ENCODE measurements around the gene SMARCD3. TPM values are rescaled to one million over a fixed set of nuclear protein-coding genes. Genes with fewer than 3 reads are reported as not detected.

The SMARCD3 gene
- total and polyA plus RNA-seq, 4 donors, result 1.8 to 5.6 (median 2.1) TPM

DNA sequence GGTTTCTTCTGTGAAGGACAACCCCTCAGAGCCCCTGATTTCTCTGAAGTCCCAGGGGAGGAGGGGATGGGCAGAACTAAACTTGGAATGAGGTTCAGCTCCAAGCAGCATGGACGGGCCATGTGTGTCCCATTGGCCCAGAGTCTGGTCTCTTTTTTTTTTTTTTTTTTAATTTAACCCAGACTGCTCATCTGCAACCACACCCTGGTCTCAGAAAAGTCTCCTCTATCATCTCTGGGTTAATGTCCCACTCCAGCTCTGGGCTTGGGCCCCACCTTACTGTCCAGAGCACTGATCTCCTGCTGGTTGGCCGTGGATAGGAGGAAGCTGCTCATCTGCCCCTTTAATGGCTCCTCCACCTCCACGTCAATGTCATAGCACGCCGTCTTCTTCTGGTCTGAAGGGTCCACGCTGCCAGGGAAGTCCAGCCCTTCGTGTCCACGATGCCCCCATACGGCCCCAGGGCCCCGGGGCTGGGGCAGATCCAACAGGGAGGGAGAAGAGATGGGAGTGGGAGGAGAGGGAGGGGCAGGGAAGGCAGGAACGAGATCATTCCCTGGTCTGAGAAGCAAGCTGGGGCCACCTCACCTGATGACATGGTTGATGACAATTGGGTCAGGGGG lies 8.5 kb downstream of the SMARCD3 start:
- DNase-seq (ENCODE audit: low spot score), result no peak

More for the DNA sequence above, 8.5 kb downstream of the SMARCD3 start:
- Histone ChIP-seq H3K9me3 (ENCODE audit: control insufficient read depth in 4 of 4, low read length in 3 of 4) (no peaks in the 10 kb centered on the region), H3K4me1 (ENCODE audit: control insufficient read depth in 4 of 4, insufficient read depth in 4 of 4, low read length in 3 of 4) (peaks cover 0 to 10% (median 1%) of the 10 kb centered on the region in 4 donors), H3K9ac (ENCODE audit: low read depth in 1 of 2, low read length in 2 of 2) (no peak overlapping the region), H3K27me3 (ENCODE audit: control insufficient read depth in 4 of 4, insufficient read depth in 4 of 4, low read length in 3 of 4) (no peaks in the 10 kb centered on the region), H3K27ac (ENCODE audit: low read depth in 1 of 2, low read length in 2 of 2) (no peak overlapping the region), H3K36me3 (ENCODE audit: control insufficient read depth in 4 of 4, insufficient read depth in 3 of 4, low read depth in 1 of 4, low read length in 3 of 4) (peaks cover 2 to 27% (median 10%) of the 10 kb centered on the region in 4 donors), H3K4me3 (ENCODE audit: low read depth in 1 of 3, low read length in 3 of 3) (no peak overlapping the region)
- WGBS, result 80% methylated on average over 11 of the region's 11 CpGs
- TF ChIP-seq, protein P1, sequence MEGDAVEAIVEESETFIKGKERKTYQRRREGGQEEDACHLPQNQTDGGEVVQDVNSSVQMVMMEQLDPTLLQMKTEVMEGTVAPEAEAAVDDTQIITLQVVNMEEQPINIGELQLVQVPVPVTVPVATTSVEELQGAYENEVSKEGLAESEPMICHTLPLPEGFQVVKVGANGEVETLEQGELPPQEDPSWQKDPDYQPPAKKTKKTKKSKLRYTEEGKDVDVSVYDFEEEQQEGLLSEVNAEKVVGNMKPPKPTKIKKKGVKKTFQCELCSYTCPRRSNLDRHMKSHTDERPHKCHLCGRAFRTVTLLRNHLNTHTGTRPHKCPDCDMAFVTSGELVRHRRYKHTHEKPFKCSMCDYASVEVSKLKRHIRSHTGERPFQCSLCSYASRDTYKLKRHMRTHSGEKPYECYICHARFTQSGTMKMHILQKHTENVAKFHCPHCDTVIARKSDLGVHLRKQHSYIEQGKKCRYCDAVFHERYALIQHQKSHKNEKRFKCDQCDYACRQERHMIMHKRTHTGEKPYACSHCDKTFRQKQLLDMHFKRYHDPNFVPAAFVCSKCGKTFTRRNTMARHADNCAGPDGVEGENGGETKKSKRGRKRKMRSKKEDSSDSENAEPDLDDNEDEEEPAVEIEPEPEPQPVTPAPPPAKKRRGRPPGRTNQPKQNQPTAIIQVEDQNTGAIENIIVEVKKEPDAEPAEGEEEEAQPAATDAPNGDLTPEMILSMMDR (IDR thresholded peaks at IDR 0.05; ENCODE audit: low read depth, low read length, missing input control), result no peak
- TF ChIP-seq EGR1 (IDR thresholded peaks at IDR 0.05; ENCODE audit: low read depth in 2 of 2), result no peak
- no peak for TF ChIP-seq GABPA (IDR thresholded peaks at IDR 0.05 in 1 of 2, conservative IDR thresholded peaks at IDR 0.05 in 1 of 2)
- TF ChIP-seq, protein P2, sequence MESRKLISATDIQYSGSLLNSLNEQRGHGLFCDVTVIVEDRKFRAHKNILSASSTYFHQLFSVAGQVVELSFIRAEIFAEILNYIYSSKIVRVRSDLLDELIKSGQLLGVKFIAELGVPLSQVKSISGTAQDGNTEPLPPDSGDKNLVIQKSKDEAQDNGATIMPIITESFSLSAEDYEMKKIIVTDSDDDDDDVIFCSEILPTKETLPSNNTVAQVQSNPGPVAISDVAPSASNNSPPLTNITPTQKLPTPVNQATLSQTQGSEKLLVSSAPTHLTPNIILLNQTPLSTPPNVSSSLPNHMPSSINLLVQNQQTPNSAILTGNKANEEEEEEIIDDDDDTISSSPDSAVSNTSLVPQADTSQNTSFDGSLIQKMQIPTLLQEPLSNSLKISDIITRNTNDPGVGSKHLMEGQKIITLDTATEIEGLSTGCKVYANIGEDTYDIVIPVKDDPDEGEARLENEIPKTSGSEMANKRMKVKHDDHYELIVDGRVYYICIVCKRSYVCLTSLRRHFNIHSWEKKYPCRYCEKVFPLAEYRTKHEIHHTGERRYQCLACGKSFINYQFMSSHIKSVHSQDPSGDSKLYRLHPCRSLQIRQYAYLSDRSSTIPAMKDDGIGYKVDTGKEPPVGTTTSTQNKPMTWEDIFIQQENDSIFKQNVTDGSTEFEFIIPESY (IDR thresholded peaks at IDR 0.05), result no peak
- TF ChIP-seq YY1 (IDR thresholded peaks at IDR 0.05), result no peak
- no peak for TF ChIP-seq SP1 (IDR thresholded peaks at IDR 0.05)
- no peak for TF ChIP-seq FOXA1 (IDR thresholded peaks at IDR 0.05)
- TF ChIP-seq, protein P3, sequence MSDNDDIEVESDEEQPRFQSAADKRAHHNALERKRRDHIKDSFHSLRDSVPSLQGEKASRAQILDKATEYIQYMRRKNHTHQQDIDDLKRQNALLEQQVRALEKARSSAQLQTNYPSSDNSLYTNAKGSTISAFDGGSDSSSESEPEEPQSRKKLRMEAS (IDR thresholded peaks at IDR 0.05), result no peak
- TF ChIP-seq RAD21 (IDR thresholded peaks at IDR 0.05), result no peak
- TF ChIP-seq FOXA2 (IDR thresholded peaks at IDR 0.05), result no peak
- TF ChIP-seq TAF1 (conservative IDR thresholded peaks at IDR 0.05), result no peak
- TF ChIP-seq, protein P4, sequence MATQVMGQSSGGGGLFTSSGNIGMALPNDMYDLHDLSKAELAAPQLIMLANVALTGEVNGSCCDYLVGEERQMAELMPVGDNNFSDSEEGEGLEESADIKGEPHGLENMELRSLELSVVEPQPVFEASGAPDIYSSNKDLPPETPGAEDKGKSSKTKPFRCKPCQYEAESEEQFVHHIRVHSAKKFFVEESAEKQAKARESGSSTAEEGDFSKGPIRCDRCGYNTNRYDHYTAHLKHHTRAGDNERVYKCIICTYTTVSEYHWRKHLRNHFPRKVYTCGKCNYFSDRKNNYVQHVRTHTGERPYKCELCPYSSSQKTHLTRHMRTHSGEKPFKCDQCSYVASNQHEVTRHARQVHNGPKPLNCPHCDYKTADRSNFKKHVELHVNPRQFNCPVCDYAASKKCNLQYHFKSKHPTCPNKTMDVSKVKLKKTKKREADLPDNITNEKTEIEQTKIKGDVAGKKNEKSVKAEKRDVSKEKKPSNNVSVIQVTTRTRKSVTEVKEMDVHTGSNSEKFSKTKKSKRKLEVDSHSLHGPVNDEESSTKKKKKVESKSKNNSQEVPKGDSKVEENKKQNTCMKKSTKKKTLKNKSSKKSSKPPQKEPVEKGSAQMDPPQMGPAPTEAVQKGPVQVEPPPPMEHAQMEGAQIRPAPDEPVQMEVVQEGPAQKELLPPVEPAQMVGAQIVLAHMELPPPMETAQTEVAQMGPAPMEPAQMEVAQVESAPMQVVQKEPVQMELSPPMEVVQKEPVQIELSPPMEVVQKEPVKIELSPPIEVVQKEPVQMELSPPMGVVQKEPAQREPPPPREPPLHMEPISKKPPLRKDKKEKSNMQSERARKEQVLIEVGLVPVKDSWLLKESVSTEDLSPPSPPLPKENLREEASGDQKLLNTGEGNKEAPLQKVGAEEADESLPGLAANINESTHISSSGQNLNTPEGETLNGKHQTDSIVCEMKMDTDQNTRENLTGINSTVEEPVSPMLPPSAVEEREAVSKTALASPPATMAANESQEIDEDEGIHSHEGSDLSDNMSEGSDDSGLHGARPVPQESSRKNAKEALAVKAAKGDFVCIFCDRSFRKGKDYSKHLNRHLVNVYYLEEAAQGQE (IDR thresholded peaks at IDR 0.05), result no peak
- no peak for TF ChIP-seq HNF4A (conservative IDR thresholded peaks at IDR 0.05)
- TF ChIP-seq HNF4G (IDR thresholded peaks at IDR 0.05), result no peak
- TF ChIP-seq RXRA (IDR thresholded peaks at IDR 0.05), result no peak
- no peak for TF ChIP-seq NR2F2 (IDR thresholded peaks at IDR 0.05)
- TF ChIP-seq JUND (IDR thresholded peaks at IDR 0.05), result no peak
- TF ChIP-seq, protein P5, sequence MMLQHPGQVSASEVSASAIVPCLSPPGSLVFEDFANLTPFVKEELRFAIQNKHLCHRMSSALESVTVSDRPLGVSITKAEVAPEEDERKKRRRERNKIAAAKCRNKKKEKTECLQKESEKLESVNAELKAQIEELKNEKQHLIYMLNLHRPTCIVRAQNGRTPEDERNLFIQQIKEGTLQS (IDR thresholded peaks at IDR 0.05), result no peak
